ENCODE measurements around the gene TMEM33. TPM values are rescaled to one million over a fixed set of nuclear protein-coding genes. Genes with fewer than 3 reads are reported as not detected.

Gene TMEM33
- 47.4 and 54.5 TPM in 2 replicates for total RNA-seq

GRCh38 chr4:41934901-41935651 lies at the start of gene TMEM33:
Gene TMEM33 (plus strand): TSS chr4:41935429. CDS start chr4:41935485, 56 bp downstream.

GRCh38 chr4:41981456-41981855 lies 46.2 kb downstream of the TMEM33 start, which contains the start of gene DCAF4L1:
Gene DCAF4L1 (plus strand): TSS chr4:41981756. CDS start chr4:41981793, 37 bp downstream.

GRCh38 chr4:41990365-41991111 lies 55.3 kb downstream of the TMEM33 start, which contains the start of gene SLC30A9:
Gene SLC30A9 (plus strand): TSS chr4:41990530. CDS start chr4:41990652, 122 bp downstream.

Other genes with a start within 250 kb of the TMEM33 start
- gene PHOX2B, start 186.7 kb upstream of the TMEM33 start, total RNA-seq: not detected in 2 replicates
- under 0.01 and 0.30 TPM in 2 replicates for gene DCAF4L1, start 46.3 kb downstream of the TMEM33 start, total RNA-seq
- 38.5 and 47.8 TPM in 2 replicates for gene SLC30A9, start 55.1 kb downstream of the TMEM33 start, total RNA-seq
- 0.05 and 0.27 TPM in 2 replicates for gene BEND4, start 217.2 kb downstream of the TMEM33 start, total RNA-seq